GM23338 (cell line): ENCODE measurements around the gene BCL2L13. TPM values are rescaled to one million over a fixed set of nuclear protein-coding genes. Genes with fewer than 3 reads are reported as not detected.

ENCODE experiments used
- ATAC-seq: fragments of 200-7000 bp; cut with Tn5 transposase; 3 replicates; pipeline ENCODE4 v1.9.1; 2020
- DNase-seq: peaks from one replicate; pipeline ENCODE4 v3.0.0-alpha.2; 2015; ENCODE audit warnings: low spot score
- H2AFZ ChIP-seq: fragments of 200-600 bp; sonication (generic); 2 replicates; pipeline ENCODE4 v1.8.0; 2016; ENCODE audit warnings: antibody characterized with exemption, mild to moderate bottlenecking, moderate library complexity
- H3F3A ChIP-seq: fragments of 200-600 bp; sonication (generic); replicated peaks from 2 replicates; pipeline ENCODE4 v1.8.0; 2017; ENCODE audit warnings: antibody characterized with exemption, mixed run types, low read depth
- H3K27ac ChIP-seq: fragments of 200-600 bp; sonication (generic); 2 replicates; pipeline ENCODE4 v1.6.1; 2016; ENCODE audit warnings: low read depth
- H3K27me3 ChIP-seq: fragments of 200-600 bp; sonication (generic); 2 replicates; pipeline ENCODE4 v1.8.0; 2016; ENCODE audit warnings: mild to moderate bottlenecking, mixed run types, moderate library complexity; ENCODE audit not compliant: insufficient read depth
- H3K36me3 ChIP-seq: fragments of 200-600 bp; sonication (generic); 2 replicates; pipeline ENCODE4 v1.8.0; 2016; ENCODE audit warnings: mild to moderate bottlenecking; ENCODE audit not compliant: insufficient read depth
- H3K4me1 ChIP-seq: fragments of 200-600 bp; sonication (generic); 2 replicates; pipeline ENCODE4 v1.8.0; 2016; ENCODE audit warnings: mild to moderate bottlenecking, moderate library complexity; ENCODE audit not compliant: insufficient read depth
- H3K4me2 ChIP-seq: fragments of 200-600 bp; sonication (generic); 2 replicates; pipeline ENCODE4 v1.7.1; 2017; ENCODE audit warnings: mixed run types
- H3K4me3 ChIP-seq: fragments of 200-600 bp; sonication (generic); 2 replicates; pipeline ENCODE4 v1.6.1; 2016; ENCODE audit warnings: mixed run types
- H3K79me2 ChIP-seq: fragments of 200-600 bp; sonication (generic); replicated peaks from 2 replicates; pipeline ENCODE4 v1.8.0; 2017; ENCODE audit warnings: mild to moderate bottlenecking; ENCODE audit not compliant: insufficient read depth
- H3K9me2 ChIP-seq: fragments of 200-600 bp; sonication (generic); 2 replicates; pipeline ENCODE4 v1.8.0; 2017; ENCODE audit not compliant: insufficient read depth
- H4K20me1 ChIP-seq: fragments of 200-600 bp; sonication (generic); replicated peaks from 2 replicates; pipeline ENCODE4 v1.8.0; 2017; ENCODE audit warnings: mild to moderate bottlenecking; ENCODE audit not compliant: insufficient read depth
- H3K27ac Mint-ChIP-seq: 2 replicates; pipeline ENCODE4 v1.8.0; 2020; ENCODE audit warnings: inconsistent platforms, mild to moderate bottlenecking, moderate library complexity, mixed read lengths
- H3K27me3 Mint-ChIP-seq: 3 replicates; pipeline ENCODE4 v1.8.0; 2022; ENCODE audit warnings: low read depth, mild to moderate bottlenecking, moderate library complexity, mixed read lengths, inconsistent platforms; ENCODE audit not compliant: insufficient read depth, poor library complexity
- H3K36me3 Mint-ChIP-seq: 3 replicates; pipeline ENCODE4 v1.8.0; 2021; ENCODE audit warnings: low read depth, mild to moderate bottlenecking, inconsistent platforms, moderate library complexity, mixed read lengths
- H3K4me1 Mint-ChIP-seq: 3 replicates; pipeline ENCODE4 v1.8.0; 2020; ENCODE audit warnings: mild to moderate bottlenecking, inconsistent platforms, mixed read lengths
- H3K4me3 Mint-ChIP-seq: 3 replicates; pipeline ENCODE4 v1.8.0; 2021; ENCODE audit warnings: moderate library complexity, mild to moderate bottlenecking, inconsistent platforms, mixed read lengths
- H3K9me3 Mint-ChIP-seq: 3 replicates; pipeline ENCODE4 v1.8.0; 2020; ENCODE audit warnings: moderate library complexity, mild to moderate bottlenecking, inconsistent platforms, mixed read lengths
- CREB1 ChIP-seq: fragments of 250-450 bp; sonication (Bioruptor Pico); IDR thresholded peaks from 2 replicates; pipeline ENCODE4 v1.5.0; 2020; ENCODE audit warnings: low read depth, mild to moderate bottlenecking, moderate library complexity
- EZH2 ChIP-seq: fragments of 200-600 bp; sonication (generic); IDR thresholded peaks from one replicate; pipeline ENCODE4 v1.8.0; 2017; ENCODE audit warnings: antibody characterized with exemption, mild to moderate bottlenecking, low read depth; ENCODE audit not compliant: unreplicated experiment
- JUNB ChIP-seq: IDR thresholded peaks from one replicate; pipeline ENCODE4 v1.6.1; 2016; ENCODE audit warnings: antibody characterized with exemption; ENCODE audit not compliant: unreplicated experiment
- NANOG ChIP-seq: IDR thresholded peaks from 2 replicates; pipeline ENCODE4 v1.6.1; 2016; ENCODE audit warnings: antibody characterized with exemption, borderline replicate concordance
- ZNF114 ChIP-seq: fragments of 250-450 bp; sonication (Bioruptor Pico); IDR thresholded peaks from 2 replicates; pipeline ENCODE4 v1.5.0; 2020; ENCODE audit warnings: mild to moderate bottlenecking, moderate library complexity
- ZNF331 ChIP-seq: fragments of 250-450 bp; sonication (Bioruptor Pico); IDR thresholded peaks from 2 replicates; pipeline ENCODE4 v1.5.0; 2020; ENCODE audit warnings: low read depth, mild to moderate bottlenecking, moderate library complexity
- polyA plus RNA-seq: library from polyadenylated mRNA; unstranded; fragments of >200 nt; fragmentation: Nextera tagmentation; extraction: Ambion mirVana; gene quantifications from 2 replicates; pipeline ENCODE4 v1.2.1, GENCODE V29; 2016
- total RNA-seq: library from RNA; depleted of rRNA; stranded (reverse); fragments of >200 nt; shearing (Covaris generic); gene quantifications from 2 replicates; pipeline ENCODE4 v1.2.3, GENCODE V29; 2014
- TF ChIP-seq, protein P1 (sequence below), 2 experiments: fragments of 200-600 bp in 1 of 2; sonication (generic) in 1 of 2; conservative IDR thresholded peaks; 2 replicates each; pipeline versions ENCODE4 v1.5.1 to v1.6.1; 2016 to 2017; ENCODE audit warnings: antibody characterized with exemption in 2 of 2, low read depth in 2 of 2, mild to moderate bottlenecking in 2 of 2, moderate library complexity in 1 of 2
- TF ChIP-seq, protein P2 (sequence below): IDR thresholded peaks from one replicate; pipeline ENCODE4 v1.6.1; 2018; ENCODE audit warnings: antibody characterized with exemption; ENCODE audit not compliant: unreplicated experiment
- TF ChIP-seq, protein P3 (sequence below): fragments of 250-450 bp; sonication (Bioruptor Pico); IDR thresholded peaks from 2 replicates; pipeline ENCODE4 v1.5.0; 2020; ENCODE audit warnings: mild to moderate bottlenecking, moderate library complexity
- TF ChIP-seq, protein P4 (sequence below): IDR thresholded peaks from 2 replicates; pipeline ENCODE4 v1.6.1; 2016; ENCODE audit warnings: antibody characterized with exemption

The BCL2L13 gene
- total and polyA plus RNA-seq, 2 experiments from 2014 or later: 22.4 to 32.3 TPM

DNA sequence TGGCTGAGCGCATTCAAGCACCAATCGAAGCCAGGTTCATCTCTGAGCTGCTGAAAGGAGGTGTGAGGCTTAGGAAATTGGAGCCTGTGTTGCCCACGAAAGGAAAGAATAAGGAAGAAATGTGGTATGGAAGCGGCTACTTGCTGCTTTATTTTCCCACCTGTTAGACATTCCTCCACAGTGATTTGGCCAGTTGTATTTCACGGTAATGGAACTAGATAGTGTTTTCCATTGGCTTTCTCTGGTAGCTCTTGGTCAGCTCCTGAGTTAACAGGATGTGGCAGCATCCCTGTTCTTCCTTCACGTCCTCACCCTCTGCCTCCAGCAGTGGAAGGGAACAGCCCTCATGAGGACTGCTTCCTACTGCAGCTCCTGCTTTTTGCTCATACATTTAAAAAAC is 91.0 kb downstream of the BCL2L13 start:
- 0 out of 2 replicates have a peak, but pooled peaks cover 8% of the 10 kb centered on the region for H3F3A ChIP-seq
- TF ChIP-seq, protein P1, sequence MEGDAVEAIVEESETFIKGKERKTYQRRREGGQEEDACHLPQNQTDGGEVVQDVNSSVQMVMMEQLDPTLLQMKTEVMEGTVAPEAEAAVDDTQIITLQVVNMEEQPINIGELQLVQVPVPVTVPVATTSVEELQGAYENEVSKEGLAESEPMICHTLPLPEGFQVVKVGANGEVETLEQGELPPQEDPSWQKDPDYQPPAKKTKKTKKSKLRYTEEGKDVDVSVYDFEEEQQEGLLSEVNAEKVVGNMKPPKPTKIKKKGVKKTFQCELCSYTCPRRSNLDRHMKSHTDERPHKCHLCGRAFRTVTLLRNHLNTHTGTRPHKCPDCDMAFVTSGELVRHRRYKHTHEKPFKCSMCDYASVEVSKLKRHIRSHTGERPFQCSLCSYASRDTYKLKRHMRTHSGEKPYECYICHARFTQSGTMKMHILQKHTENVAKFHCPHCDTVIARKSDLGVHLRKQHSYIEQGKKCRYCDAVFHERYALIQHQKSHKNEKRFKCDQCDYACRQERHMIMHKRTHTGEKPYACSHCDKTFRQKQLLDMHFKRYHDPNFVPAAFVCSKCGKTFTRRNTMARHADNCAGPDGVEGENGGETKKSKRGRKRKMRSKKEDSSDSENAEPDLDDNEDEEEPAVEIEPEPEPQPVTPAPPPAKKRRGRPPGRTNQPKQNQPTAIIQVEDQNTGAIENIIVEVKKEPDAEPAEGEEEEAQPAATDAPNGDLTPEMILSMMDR (conservative IDR thresholded peaks at IDR 0.05; ENCODE audit: low read depth in 2 of 2): no peak
- TF ChIP-seq CREB1 (CRISPR knock-in tag) (no peak), EZH2 (no peak), ZNF114 (CRISPR knock-in tag) (no peak), NANOG (no peak), JUNB (no peak), ZNF331 (CRISPR knock-in tag) (no peak)
- TF ChIP-seq, protein P2, sequence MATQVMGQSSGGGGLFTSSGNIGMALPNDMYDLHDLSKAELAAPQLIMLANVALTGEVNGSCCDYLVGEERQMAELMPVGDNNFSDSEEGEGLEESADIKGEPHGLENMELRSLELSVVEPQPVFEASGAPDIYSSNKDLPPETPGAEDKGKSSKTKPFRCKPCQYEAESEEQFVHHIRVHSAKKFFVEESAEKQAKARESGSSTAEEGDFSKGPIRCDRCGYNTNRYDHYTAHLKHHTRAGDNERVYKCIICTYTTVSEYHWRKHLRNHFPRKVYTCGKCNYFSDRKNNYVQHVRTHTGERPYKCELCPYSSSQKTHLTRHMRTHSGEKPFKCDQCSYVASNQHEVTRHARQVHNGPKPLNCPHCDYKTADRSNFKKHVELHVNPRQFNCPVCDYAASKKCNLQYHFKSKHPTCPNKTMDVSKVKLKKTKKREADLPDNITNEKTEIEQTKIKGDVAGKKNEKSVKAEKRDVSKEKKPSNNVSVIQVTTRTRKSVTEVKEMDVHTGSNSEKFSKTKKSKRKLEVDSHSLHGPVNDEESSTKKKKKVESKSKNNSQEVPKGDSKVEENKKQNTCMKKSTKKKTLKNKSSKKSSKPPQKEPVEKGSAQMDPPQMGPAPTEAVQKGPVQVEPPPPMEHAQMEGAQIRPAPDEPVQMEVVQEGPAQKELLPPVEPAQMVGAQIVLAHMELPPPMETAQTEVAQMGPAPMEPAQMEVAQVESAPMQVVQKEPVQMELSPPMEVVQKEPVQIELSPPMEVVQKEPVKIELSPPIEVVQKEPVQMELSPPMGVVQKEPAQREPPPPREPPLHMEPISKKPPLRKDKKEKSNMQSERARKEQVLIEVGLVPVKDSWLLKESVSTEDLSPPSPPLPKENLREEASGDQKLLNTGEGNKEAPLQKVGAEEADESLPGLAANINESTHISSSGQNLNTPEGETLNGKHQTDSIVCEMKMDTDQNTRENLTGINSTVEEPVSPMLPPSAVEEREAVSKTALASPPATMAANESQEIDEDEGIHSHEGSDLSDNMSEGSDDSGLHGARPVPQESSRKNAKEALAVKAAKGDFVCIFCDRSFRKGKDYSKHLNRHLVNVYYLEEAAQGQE: no peak
- TF ChIP-seq, protein P3, sequence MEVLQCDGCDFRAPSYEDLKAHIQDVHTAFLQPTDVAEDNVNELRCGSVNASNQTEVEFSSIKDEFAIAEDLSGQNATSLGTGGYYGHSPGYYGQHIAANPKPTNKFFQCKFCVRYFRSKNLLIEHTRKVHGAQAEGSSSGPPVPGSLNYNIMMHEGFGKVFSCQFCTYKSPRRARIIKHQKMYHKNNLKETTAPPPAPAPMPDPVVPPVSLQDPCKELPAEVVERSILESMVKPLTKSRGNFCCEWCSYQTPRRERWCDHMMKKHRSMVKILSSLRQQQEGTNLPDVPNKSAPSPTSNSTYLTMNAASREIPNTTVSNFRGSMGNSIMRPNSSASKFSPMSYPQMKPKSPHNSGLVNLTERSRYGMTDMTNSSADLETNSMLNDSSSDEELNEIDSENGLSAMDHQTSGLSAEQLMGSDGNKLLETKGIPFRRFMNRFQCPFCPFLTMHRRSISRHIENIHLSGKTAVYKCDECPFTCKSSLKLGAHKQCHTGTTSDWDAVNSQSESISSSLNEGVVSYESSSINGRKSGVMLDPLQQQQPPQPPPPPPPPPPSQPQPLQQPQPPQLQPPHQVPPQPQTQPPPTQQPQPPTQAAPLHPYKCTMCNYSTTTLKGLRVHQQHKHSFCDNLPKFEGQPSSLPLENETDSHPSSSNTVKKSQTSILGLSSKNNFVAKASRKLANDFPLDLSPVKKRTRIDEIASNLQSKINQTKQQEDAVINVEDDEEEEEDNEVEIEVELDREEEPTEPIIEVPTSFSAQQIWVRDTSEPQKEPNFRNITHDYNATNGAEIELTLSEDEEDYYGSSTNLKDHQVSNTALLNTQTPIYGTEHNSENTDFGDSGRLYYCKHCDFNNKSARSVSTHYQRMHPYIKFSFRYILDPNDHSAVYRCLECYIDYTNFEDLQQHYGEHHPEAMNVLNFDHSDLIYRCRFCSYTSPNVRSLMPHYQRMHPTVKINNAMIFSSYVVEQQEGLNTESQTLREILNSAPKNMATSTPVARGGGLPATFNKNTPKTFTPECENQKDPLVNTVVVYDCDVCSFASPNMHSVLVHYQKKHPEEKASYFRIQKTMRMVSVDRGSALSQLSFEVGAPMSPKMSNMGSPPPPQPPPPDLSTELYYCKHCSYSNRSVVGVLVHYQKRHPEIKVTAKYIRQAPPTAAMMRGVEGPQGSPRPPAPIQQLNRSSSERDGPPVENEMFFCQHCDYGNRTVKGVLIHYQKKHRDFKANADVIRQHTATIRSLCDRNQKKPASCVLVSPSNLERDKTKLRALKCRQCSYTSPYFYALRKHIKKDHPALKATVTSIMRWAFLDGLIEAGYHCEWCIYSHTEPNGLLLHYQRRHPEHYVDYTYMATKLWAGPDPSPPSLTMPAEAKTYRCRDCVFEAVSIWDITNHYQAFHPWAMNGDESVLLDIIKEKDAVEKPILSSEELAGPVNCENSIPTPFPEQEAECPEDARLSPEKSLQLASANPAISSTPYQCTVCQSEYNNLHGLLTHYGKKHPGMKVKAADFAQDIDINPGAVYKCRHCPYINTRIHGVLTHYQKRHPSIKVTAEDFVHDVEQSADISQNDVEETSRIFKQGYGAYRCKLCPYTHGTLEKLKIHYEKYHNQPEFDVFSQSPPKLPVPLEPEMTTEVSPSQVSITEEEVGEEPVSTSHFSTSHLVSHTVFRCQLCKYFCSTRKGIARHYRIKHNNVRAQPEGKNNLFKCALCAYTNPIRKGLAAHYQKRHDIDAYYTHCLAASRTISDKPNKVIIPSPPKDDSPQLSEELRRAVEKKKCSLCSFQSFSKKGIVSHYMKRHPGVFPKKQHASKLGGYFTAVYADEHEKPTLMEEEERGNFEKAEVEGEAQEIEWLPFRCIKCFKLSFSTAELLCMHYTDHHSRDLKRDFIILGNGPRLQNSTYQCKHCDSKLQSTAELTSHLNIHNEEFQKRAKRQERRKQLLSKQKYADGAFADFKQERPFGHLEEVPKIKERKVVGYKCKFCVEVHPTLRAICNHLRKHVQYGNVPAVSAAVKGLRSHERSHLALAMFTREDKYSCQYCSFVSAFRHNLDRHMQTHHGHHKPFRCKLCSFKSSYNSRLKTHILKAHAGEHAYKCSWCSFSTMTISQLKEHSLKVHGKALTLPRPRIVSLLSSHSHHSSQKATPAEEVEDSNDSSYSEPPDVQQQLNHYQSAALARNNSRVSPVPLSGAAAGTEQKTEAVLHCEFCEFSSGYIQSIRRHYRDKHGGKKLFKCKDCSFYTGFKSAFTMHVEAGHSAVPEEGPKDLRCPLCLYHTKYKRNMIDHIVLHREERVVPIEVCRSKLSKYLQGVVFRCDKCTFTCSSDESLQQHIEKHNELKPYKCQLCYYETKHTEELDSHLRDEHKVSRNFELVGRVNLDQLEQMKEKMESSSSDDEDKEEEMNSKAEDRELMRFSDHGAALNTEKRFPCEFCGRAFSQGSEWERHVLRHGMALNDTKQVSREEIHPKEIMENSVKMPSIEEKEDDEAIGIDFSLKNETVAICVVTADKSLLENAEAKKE (CRISPR knock-in tag): no peak
- TF ChIP-seq, protein P4, sequence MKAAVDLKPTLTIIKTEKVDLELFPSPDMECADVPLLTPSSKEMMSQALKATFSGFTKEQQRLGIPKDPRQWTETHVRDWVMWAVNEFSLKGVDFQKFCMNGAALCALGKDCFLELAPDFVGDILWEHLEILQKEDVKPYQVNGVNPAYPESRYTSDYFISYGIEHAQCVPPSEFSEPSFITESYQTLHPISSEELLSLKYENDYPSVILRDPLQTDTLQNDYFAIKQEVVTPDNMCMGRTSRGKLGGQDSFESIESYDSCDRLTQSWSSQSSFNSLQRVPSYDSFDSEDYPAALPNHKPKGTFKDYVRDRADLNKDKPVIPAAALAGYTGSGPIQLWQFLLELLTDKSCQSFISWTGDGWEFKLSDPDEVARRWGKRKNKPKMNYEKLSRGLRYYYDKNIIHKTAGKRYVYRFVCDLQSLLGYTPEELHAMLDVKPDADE: no peak

More for the DNA sequence above, 91.0 kb downstream of the BCL2L13 start:
- no peaks in the 10 kb centered on the region for H3K4me1 Mint-ChIP-seq
- no peak overlapping the region for H3K4me3 ChIP-seq
- H3K27ac Mint-ChIP-seq: no peak overlapping the region
- peaks cover 5% of the 10 kb centered on the region; the same call in 1 of the 2 replicates for H3K36me3 ChIP-seq
- DNase-seq (no peak), ATAC-seq (no peak)
- H3K27me3 ChIP-seq: no peaks in the 10 kb centered on the region
- no peak overlapping the region for H3K27ac ChIP-seq
- H3K9me3 Mint-ChIP-seq: no peaks in the 10 kb centered on the region
- H3K4me3 Mint-ChIP-seq: no peak overlapping the region
- H2AFZ ChIP-seq: no peak overlapping the region
- H4K20me1 ChIP-seq: peaks cover 4% of the 10 kb centered on the region; the same call in 1 of the 2 replicates
- no peak overlapping the region for H3K4me2 ChIP-seq
- no peaks in the 10 kb centered on the region for H3K4me1 ChIP-seq
- H3K27me3 Mint-ChIP-seq: no peaks in the 10 kb centered on the region
- peaks cover 11% of the 10 kb centered on the region; the same call in 2 of the 3 replicates for H3K36me3 Mint-ChIP-seq
- no peaks in the 10 kb centered on the region for H3K9me2 ChIP-seq
- H3K79me2 ChIP-seq: no peaks in the 10 kb centered on the region
